HG02588 (cell line): Measurements from ENCODE around the gene MXRA5.
"Not testable (repeated sequence)": the region's sequence is repeated elsewhere in the genome, so short reads cannot be mapped to it uniquely, and the experiment has no call there.

Experiments used
- ATAC-seq: cut with Tn5 transposase; IDR thresholded peaks from one replicate; pipeline ENCODE4 v1.9.1; 2021; ENCODE audit warnings: mild to moderate bottlenecking, moderate library complexity; ENCODE audit not compliant: unreplicated experiment

Gene MXRA5

GRCh38 chrX:3326681-3327080 lies 19.8 kb downstream of the MXRA5 start:
- ATAC-seq: no peak

GRCh38 chrX:3320471-3321046 lies 25.9 kb downstream of the MXRA5 start:
- ATAC-seq: no peak

GRCh38 chrX:3317191-3317718 lies 29.2 kb downstream of the MXRA5 start:
- no peak for ATAC-seq

- ATAC-seq: no peak
These were observed 34.3 kb downstream of the MXRA5 start for GRCh38 chrX:3312109-3312508.

- ATAC-seq: no peak
These were observed 38.6 kb downstream of the MXRA5 start for GRCh38 chrX:3307881-3308280.

- no peak for ATAC-seq
These were observed 46.8 kb downstream of the MXRA5 start for GRCh38 chrX:3299636-3300035.

GRCh38 chrX:3295731-3296130 lies 50.7 kb downstream of the MXRA5 start:
- no peak for ATAC-seq

- no peak for ATAC-seq
These were observed 53.2 kb downstream of the MXRA5 start for GRCh38 chrX:3293251-3293650.

- ATAC-seq: no peak
These were observed 55.9 kb downstream of the MXRA5 start for GRCh38 chrX:3290561-3290960.

GRCh38 chrX:3286196-3286945 lies 60.1 kb downstream of the MXRA5 start:
- ATAC-seq: no peak

- no peak for ATAC-seq
These were observed 65.7 kb downstream of the MXRA5 start for GRCh38 chrX:3280706-3281105.

- ATAC-seq: not testable (repeated sequence)
These were observed 72.8 kb downstream of the MXRA5 start for GRCh38 chrX:3273668-3274067.

- ATAC-seq: no peak
These were observed 74.6 kb downstream of the MXRA5 start for GRCh38 chrX:3271834-3272186.

GRCh38 chrX:3271183-3271833 lies 75.1 kb downstream of the MXRA5 start:
- no peak for ATAC-seq

GRCh38 chrX:3268829-3269228 lies 77.6 kb downstream of the MXRA5 start:
- no peak for ATAC-seq

GRCh38 chrX:3263681-3264126 lies 82.7 kb downstream of the MXRA5 start:
- ATAC-seq: no peak

- no peak for ATAC-seq
These were observed 83.6 kb downstream of the MXRA5 start for GRCh38 chrX:3262901-3263300.
